GM12878 (cell line): ENCODE data around the gene PBOV1. TPM values are rescaled to one million over a fixed set of nuclear protein-coding genes. Genes with fewer than 3 reads are reported as not detected.

Experiments used
- ATAC-seq: fragments of 200-7000 bp; cut with Tn5 transposase; 3 replicates; pipeline ENCODE4 v1.9.1; 2020; ENCODE audit warnings: mild to moderate bottlenecking, moderate library complexity
- BruUV-seq: library from RNA; stranded (reverse); fragments of 400-500 nt; replicated peaks from 2 replicates; lab custom pipeline; 2021; lab: Mats Ljungman, UMichigan
- CTCF ChIA-PET: fragments of 300-600 bp; sonication (Branson Sonifier 250); formaldehyde crosslinking; extraction: SDS; loops from one replicate; lab custom pipeline; 2021; ENCODE audit warnings: inconsistent platforms; lab: Yijun Ruan, JAX
- POLR2A ChIA-PET: fragments of 350-600 bp; formaldehyde crosslinking; extraction: SDS; loops from one replicate; lab custom pipeline; 2021; ENCODE audit warnings: inconsistent platforms; lab: Charles Lee
- RAD21 ChIA-PET: fragments of 300-600 bp; sonication (Branson Sonifier 250); formaldehyde crosslinking; loops from one replicate; lab custom pipeline; 2023; ENCODE audit warnings: antibody characterized with exemption; ENCODE audit not compliant: unreplicated experiment; lab: Charles Lee
- SMC1A ChIA-PET: fragments of 300-600 bp; sonication (Branson Sonifier 250); formaldehyde crosslinking; loops from one replicate; lab custom pipeline; 2023; ENCODE audit not compliant: unreplicated experiment, uncharacterized antibody; lab: Charles Lee
- DNase-seq: peaks from one replicate; pipeline ENCODE4 v3.0.0-alpha.2; 2011; ENCODE audit warnings: low read depth, low spot score
- FAIRE-seq: peaks from 3 replicates; lab custom pipeline; 2011; peaks lifted over from hg19 to GRCh38; lab: Jason Lieb, UNC
- H2AFZ ChIP-seq: 2 replicates; pipeline ENCODE4 v1.6.0; 2011; ENCODE audit warnings: low read depth, low read length, control low read depth; ENCODE audit not compliant: control insufficient read depth
- H3K27ac ChIP-seq: 2 replicates; pipeline ENCODE4 v1.5.1; 2011; ENCODE audit warnings: control low read depth; ENCODE audit not compliant: control insufficient read depth, insufficient read depth
- H3K27me3 ChIP-seq, 2 experiments: replicated peaks in 1 of 2; 2 replicates each; pipeline versions ENCODE4 v1.6.0 to v1.6.1; 2011; ENCODE audit warnings: low read length in 1 of 2; ENCODE audit not compliant: control insufficient read depth in 2 of 2, insufficient read depth in 2 of 2
- H3K36me3 ChIP-seq, 2 experiments: 2 replicates each; pipeline ENCODE4 v1.5.1; 2011; ENCODE audit warnings: low read length in 1 of 2; ENCODE audit not compliant: control insufficient read depth in 2 of 2, insufficient read depth in 2 of 2
- H3K4me1 ChIP-seq: 2 replicates; pipeline ENCODE4 v1.6.1; 2011; ENCODE audit warnings: mild to moderate bottlenecking, low read length, moderate library complexity, mixed read lengths; ENCODE audit not compliant: control insufficient read depth, insufficient read depth
- H3K4me2 ChIP-seq: 2 replicates; pipeline ENCODE4 v1.6.0; 2011; ENCODE audit warnings: control low read depth; ENCODE audit not compliant: control insufficient read depth, insufficient read depth
- H3K4me3 ChIP-seq: fragments of 200-600 bp; sonication (generic); 2 replicates; pipeline ENCODE4 v1.5.1; 2016
- H3K79me2 ChIP-seq: 2 replicates; pipeline ENCODE4 v1.6.0; 2011; ENCODE audit warnings: low read length; ENCODE audit not compliant: control insufficient read depth, insufficient read depth
- H3K9ac ChIP-seq: 2 replicates; pipeline ENCODE4 v1.8.0; 2011; ENCODE audit warnings: low read length, control low read depth, mixed read lengths; ENCODE audit not compliant: control insufficient read depth, insufficient read depth
- H3K9me3 ChIP-seq: replicated peaks from 3 replicates; pipeline ENCODE4 v1.5.1; 2011; ENCODE audit warnings: mild to moderate bottlenecking, low read length; ENCODE audit not compliant: control insufficient read depth, insufficient read depth
- H4K20me1 ChIP-seq: 2 replicates; pipeline ENCODE4 v1.6.0; 2011; ENCODE audit not compliant: control insufficient read depth, insufficient read depth
- CBX5 ChIP-seq: sonication (generic); IDR thresholded peaks from 2 replicates; pipeline ENCODE4 v1.6.1; 2016; ENCODE audit warnings: low read depth, moderate library complexity, mild to moderate bottlenecking, inconsistent platforms
- CHD1 ChIP-seq: IDR thresholded peaks from 2 replicates; pipeline ENCODE4 v1.6.1; 2012; ENCODE audit warnings: low read depth, low read length, improper control_type of control experiment
- FOXK2 ChIP-seq: fragments of 450-650 bp; IDR thresholded peaks from 2 replicates; pipeline ENCODE4 v1.6.1; 2017; ENCODE audit warnings: mild to moderate bottlenecking, moderate library complexity
- GABPA ChIP-seq: IDR thresholded peaks from 2 replicates; pipeline ENCODE4 v1.6.1; 2014; ENCODE audit warnings: antibody characterized with exemption, low read depth, mild to moderate bottlenecking, inconsistent platforms
- MEF2B ChIP-seq: fragments of 450-650 bp; IDR thresholded peaks from 2 replicates; pipeline ENCODE4 v1.6.1; 2018; ENCODE audit warnings: mild to moderate bottlenecking, moderate library complexity; ENCODE audit not compliant: partially characterized antibody, poor library complexity, severe bottlenecking
- MYB ChIP-seq: fragments of 150-350 bp; IDR thresholded peaks from 2 replicates; pipeline ENCODE4 v1.6.1; 2014; ENCODE audit warnings: mild to moderate bottlenecking, low read depth, low read length, borderline replicate concordance
- RFX5 ChIP-seq: IDR thresholded peaks from 2 replicates; pipeline ENCODE4 v1.6.1; 2011; ENCODE audit warnings: low read depth, low read length, improper control_type of control experiment
- SP1 ChIP-seq: IDR thresholded peaks from one replicate; pipeline ENCODE4 v1.6.1; 2011; ENCODE audit warnings: low read depth, low read length
- SPI1 ChIP-seq: IDR thresholded peaks from 2 replicates; pipeline ENCODE4 v1.6.1; 2011; ENCODE audit warnings: low read depth, mild to moderate bottlenecking, low read length, moderate library complexity, borderline replicate concordance; ENCODE audit not compliant: insufficient read depth
- STAT3 ChIP-seq: IDR thresholded peaks from 2 replicates; pipeline ENCODE4 v1.6.1; 2011; ENCODE audit warnings: low read depth, low read length, improper control_type of control experiment
- SUPT20H ChIP-seq: IDR thresholded peaks from 2 replicates; pipeline ENCODE4 v1.6.1; 2011; ENCODE audit warnings: low read depth, mild to moderate bottlenecking, low read length, moderate library complexity, borderline replicate concordance; ENCODE audit not compliant: control insufficient read depth
- WGBS: methylation state at CpG from one replicate; pipeline ENCODE4 v1.1.6; 2016; ENCODE audit warnings: low lambda C conversion rate; ENCODE audit not compliant: insufficient replicate concordance, insufficient coverage; ENCODE audit errors: missing lambda C conversion rate; 5-methylcytosine and 5-hydroxymethylcytosine counted together
- in situ Hi-C: fragments of 300-500 bp; cut with MboI; formaldehyde crosslinking; loops from 9 replicates; pipeline ENCODE4 v1.14.3; 2018; ENCODE audit warnings: mixed read lengths
- intact Hi-C: fragments of 100-400 bp; cut with micrococcal nuclease; formaldehyde crosslinking; loops from one replicate; pipeline ENCODE4 v1.14.2; 2022; ENCODE audit not compliant: unreplicated experiment
- polyA plus RNA-seq, 11 experiments: library from polyadenylated mRNA; depleted of rRNA in 4 of 11; unstranded in 6 of 11; stranded (reverse) in 5 of 11; fragments of >200 nt; fragmentation: Nextera tagmentation in 4 of 11; fragmentation: Illumina TruSeq in 1 of 11; extraction: Ambion mirVana in 4 of 11; extraction: Trizol in 1 of 11; gene quantifications; 1 replicate in 1 of 11; 2 replicates in 10 of 11; pipeline versions ENCODE4 v1.2.1 to v1.2.3, GENCODE V29; 2011 to 2016; ENCODE audit warnings: inconsistent platforms in 2 of 11, missing spikeins in 2 of 11, low read depth in 1 of 11
- total RNA-seq, 4 experiments: library from RNA; depleted of rRNA in 3 of 4; stranded (reverse); fragments of >200 nt in 3 of 4; fragmentation: Illumina TruSeq in 1 of 4; extraction: Trizol in 1 of 4; gene quantifications; 2 replicates each; pipeline versions ENCODE4 v1.2.1 to v1.2.3, GENCODE V29; 2013 to 2021
- TF ChIP-seq, protein P1 (sequence below): IDR thresholded peaks from 2 replicates; pipeline ENCODE4 v1.6.1; 2011; ENCODE audit warnings: borderline replicate concordance, low read depth, mild to moderate bottlenecking, moderate library complexity, low read length; ENCODE audit not compliant: insufficient read depth, poor library complexity, severe bottlenecking
- TF ChIP-seq, protein P2 (sequence below): fragments of 450-650 bp; IDR thresholded peaks from 2 replicates; pipeline ENCODE4 v1.6.1; 2014; ENCODE audit warnings: mild to moderate bottlenecking
- TF ChIP-seq, protein P3 (sequence below): IDR thresholded peaks from 2 replicates; pipeline ENCODE4 v1.6.1; 2011; ENCODE audit warnings: mild to moderate bottlenecking, low read depth, low read length, moderate library complexity; ENCODE audit not compliant: insufficient replicate concordance

The PBOV1 gene
- total and polyA plus RNA-seq, 10 of the 15 experiments (the other 5 are each of a cell fraction or from before 2014, with no cell fraction given) = not detected

DNA sequence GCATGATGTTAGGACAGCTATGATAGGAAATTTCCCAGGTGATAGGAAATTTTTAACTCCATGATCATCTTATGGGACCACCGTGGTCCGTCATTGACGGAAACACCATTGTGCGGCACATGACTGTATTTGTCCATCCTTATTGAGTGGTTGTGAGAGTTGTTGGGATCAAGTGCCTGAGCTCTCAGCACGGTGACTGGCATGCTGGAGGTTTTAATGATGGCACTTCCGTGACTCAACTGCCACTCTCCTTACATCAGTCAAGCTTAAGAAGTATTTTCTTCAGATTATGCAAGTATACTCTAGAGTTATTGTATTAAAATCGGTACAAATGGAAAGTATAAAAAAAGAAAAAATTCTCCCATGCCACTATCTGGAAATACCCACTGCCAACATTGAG lies 20.7 kb downstream of the PBOV1 start:
- intact Hi-C loops = no loop called here
- 36% methylated on average over 7 of the region's 7 CpGs for WGBS
- Histone ChIP-seq H3K4me3 (no peak overlapping the region), H3K9ac (no peak overlapping the region), H3K4me2 (no peak overlapping the region), H3K27ac (no peak overlapping the region), H2AFZ (no peak overlapping the region), H4K20me1 (no peaks in the 10 kb centered on the region), H3K36me3 (no peaks in the 10 kb centered on the region), H3K9me3 (no peaks in the 10 kb centered on the region), H3K4me1 (no peaks in the 10 kb centered on the region), H3K79me2 (no peaks in the 10 kb centered on the region), H3K27me3 (no peaks in the 10 kb centered on the region; a peak in 1 of 4 replicates)
- RAD21 ChIA-PET = no interaction called here
- BruUV-seq = no TSS peak
- SMC1A ChIA-PET = interaction anchor here (1.0 kb wide), 1 partner anchor 82 kb away, joined by 3 read pairs; no protein-coding TSS in a partner anchor
- TF ChIP-seq CHD1 (no peak), STAT3 (no peak), FOXK2 (no peak), MEF2B (no peak), MYB (no peak), RFX5 (no peak), SUPT20H (no peak), SPI1 (no peak), SP1 (no peak), CBX5 (no peak), GABPA (no peak)
- TF ChIP-seq, protein P1, sequence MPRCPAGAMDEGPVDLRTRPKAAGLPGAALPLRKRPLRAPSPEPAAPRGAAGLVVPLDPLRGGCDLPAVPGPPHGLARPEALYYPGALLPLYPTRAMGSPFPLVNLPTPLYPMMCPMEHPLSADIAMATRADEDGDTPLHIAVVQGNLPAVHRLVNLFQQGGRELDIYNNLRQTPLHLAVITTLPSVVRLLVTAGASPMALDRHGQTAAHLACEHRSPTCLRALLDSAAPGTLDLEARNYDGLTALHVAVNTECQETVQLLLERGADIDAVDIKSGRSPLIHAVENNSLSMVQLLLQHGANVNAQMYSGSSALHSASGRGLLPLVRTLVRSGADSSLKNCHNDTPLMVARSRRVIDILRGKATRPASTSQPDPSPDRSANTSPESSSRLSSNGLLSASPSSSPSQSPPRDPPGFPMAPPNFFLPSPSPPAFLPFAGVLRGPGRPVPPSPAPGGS = no peak
- TF ChIP-seq, protein P2, sequence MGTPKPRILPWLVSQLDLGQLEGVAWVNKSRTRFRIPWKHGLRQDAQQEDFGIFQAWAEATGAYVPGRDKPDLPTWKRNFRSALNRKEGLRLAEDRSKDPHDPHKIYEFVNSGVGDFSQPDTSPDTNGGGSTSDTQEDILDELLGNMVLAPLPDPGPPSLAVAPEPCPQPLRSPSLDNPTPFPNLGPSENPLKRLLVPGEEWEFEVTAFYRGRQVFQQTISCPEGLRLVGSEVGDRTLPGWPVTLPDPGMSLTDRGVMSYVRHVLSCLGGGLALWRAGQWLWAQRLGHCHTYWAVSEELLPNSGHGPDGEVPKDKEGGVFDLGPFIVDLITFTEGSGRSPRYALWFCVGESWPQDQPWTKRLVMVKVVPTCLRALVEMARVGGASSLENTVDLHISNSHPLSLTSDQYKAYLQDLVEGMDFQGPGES = no peak
- TF ChIP-seq, protein P3, sequence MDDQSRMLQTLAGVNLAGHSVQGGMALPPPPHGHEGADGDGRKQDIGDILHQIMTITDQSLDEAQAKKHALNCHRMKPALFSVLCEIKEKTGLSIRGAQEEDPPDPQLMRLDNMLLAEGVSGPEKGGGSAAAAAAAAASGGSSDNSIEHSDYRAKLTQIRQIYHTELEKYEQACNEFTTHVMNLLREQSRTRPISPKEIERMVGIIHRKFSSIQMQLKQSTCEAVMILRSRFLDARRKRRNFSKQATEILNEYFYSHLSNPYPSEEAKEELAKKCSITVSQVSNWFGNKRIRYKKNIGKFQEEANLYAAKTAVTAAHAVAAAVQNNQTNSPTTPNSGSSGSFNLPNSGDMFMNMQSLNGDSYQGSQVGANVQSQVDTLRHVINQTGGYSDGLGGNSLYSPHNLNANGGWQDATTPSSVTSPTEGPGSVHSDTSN = no peak
- FAIRE-seq = no peak
- in situ Hi-C loops = no loop called here
- POLR2A ChIA-PET = no interaction called here
- ATAC-seq = no peak
- CTCF ChIA-PET = interaction anchor here (1.0 kb wide), 1 partner anchor 89 kb away, joined by 3 read pairs; no protein-coding TSS in a partner anchor
- DNase-seq = no peak
